Panc1 (cell line): ENCODE measurements around the gene CRELD2.

ENCODE experiments used
- CTCF ChIP-seq: fragments of 450-650 bp; IDR thresholded peaks from 2 replicates; pipeline ENCODE4 v1.5.1; 2017; ENCODE audit warnings: mild to moderate bottlenecking
- TCF7L2 ChIP-seq: IDR thresholded peaks from 2 replicates; pipeline ENCODE4 v1.6.1; 2011; ENCODE audit warnings: mild to moderate bottlenecking, low read depth, low read length, inconsistent platforms

- TF ChIP-seq CTCF (no peak), TCF7L2 (no peak)
These were observed 35.2 kb upstream of the CRELD2 start for GRCh38 chr22:49883294-49883640.
